Activated CD4-positive, alpha-beta memory T cell treated with anti-CD3 and anti-CD28 coated beads for 36 hours (primary cell): ENCODE measurements around the gene OBP2A. TPM values are rescaled to one million over a fixed set of nuclear protein-coding genes. Genes with fewer than 3 reads are reported as not detected.

ENCODE experiments used
- CTCF ChIA-PET: fragments of 350-600 bp; sonication (Branson Sonifier 250); formaldehyde crosslinking; loops from one replicate; lab custom pipeline; 2021; ENCODE audit warnings: antibody characterized with exemption, inconsistent platforms; lab: Charles Lee
- POLR2A ChIA-PET: fragments of 350-600 bp; sonication (Branson Sonifier 250); formaldehyde crosslinking; loops from one replicate; lab custom pipeline; 2021; ENCODE audit warnings: antibody characterized with exemption; lab: Charles Lee
- DNase-seq: peaks from one replicate; pipeline ENCODE4 v3.0.0-alpha.2; 2020
- H3K27ac Mint-ChIP-seq: one replicate; pipeline ENCODE4 v1.8.0; 2021; ENCODE audit warnings: mixed read lengths
- H3K27me3 Mint-ChIP-seq: one replicate; pipeline ENCODE4 v1.8.0; 2021; ENCODE audit warnings: mixed read lengths
- H3K36me3 Mint-ChIP-seq: one replicate; pipeline ENCODE4 v1.8.0; 2021; ENCODE audit warnings: mixed read lengths
- H3K4me1 Mint-ChIP-seq: one replicate; pipeline ENCODE4 v1.8.0; 2021; ENCODE audit warnings: low read depth, mixed read lengths
- H3K4me3 Mint-ChIP-seq: one replicate; pipeline ENCODE4 v1.8.0; 2021; ENCODE audit warnings: mild to moderate bottlenecking, mixed read lengths
- H3K9me3 Mint-ChIP-seq: one replicate; pipeline ENCODE4 v1.8.0; 2021; ENCODE audit warnings: mixed read lengths
- intact Hi-C: fragments of 100-400 bp; cut with micrococcal nuclease; formaldehyde crosslinking; loops from one replicate; pipeline ENCODE4 v1.15.1; 2023
- total RNA-seq, 2 experiments: library from RNA; stranded (reverse); gene quantifications; one replicate each; pipeline ENCODE4 v1.2.3, GENCODE V29; 2021

The OBP2A gene
- total RNA-seq, 2 experiments from 2014 or later: not detected

DNA sequence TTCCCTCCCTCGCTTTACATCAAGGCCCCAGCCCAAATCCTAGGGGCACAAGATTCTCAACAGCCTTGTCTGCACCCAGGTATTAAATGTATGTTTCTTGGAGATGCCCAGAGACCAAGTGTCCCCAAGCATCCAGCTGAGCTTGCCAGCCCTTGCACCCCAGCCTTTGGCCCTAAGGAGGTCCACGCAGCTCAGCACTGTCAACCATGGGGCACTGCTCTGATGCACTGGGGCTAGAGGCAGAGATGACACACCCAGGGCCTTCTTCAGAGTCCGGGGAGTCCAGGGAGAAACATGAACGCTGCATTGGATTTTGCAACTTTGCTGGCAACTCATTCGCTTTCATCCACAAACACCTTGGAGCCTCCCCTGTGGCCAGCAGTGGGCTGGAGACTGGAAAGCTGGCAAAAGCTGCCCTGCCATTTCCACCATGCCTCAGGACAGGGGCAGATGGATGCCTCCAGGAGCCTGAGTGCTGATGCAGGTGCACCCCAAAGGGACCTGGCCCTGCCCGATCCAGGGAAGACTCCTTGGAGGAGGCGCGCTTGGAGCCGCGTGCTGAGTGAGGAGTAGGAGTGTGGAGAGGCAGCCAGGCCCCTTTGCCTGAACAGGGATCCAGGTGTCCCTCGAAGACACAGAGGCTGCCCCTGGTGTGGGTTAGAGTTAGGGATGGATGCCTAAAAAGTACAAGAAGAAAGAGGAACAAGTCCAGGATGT lies 34.9 kb downstream of the OBP2A start:
- Mint-ChIP-seq H3K9me3 (no peaks in the 10 kb centered on the region), H3K27me3 (no peaks in the 10 kb centered on the region), H3K36me3 (no peaks in the 10 kb centered on the region), H3K4me3 (no peak overlapping the region), H3K27ac (no peak overlapping the region), H3K4me1 (no peaks in the 10 kb centered on the region)
- POLR2A ChIA-PET: no interaction called here
- CTCF ChIA-PET: no interaction called here
- intact Hi-C loops: no loop called here
- no peak for DNase-seq

DNA sequence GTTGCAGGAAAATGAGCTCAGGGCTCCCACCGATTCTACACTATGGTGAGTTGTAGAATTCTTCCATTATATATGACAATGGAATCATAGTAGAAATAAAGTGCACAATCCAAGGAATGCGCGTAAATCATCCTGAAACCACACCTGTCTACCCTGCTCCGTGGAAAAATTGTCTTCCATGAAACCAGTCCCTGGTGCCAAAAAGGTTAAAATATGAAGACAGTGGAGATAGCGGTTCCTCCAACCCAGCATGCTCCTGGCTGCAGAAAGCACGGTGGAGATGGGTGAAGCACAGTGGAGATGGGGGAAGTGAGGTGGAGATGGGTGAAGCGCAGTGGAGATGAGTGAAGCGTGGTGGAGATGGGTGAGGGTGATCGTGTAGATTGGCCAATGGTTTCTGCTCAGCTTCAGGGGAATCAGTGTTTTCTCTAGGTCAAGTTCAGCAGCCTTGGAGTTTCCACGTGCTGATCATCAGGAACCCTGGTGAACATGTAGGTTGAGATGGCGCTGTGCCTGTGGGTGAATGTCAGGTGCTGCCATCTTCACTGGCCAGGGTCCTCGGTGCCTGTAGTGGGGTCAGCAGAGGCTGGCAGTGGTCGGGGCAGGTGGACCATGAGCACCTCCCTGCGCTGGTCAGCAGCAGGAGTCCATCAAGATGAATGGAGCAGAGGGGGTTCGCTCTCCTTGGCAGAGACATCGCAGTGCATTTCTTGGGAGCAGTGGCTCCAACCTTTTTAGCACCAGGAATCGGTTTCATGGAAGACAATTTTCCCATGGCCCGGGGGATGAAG lies 35.9 kb downstream of the OBP2A start:
- intact Hi-C loops: no loop called here
- Mint-ChIP-seq H3K36me3 (no peaks in the 10 kb centered on the region), H3K27me3 (no peaks in the 10 kb centered on the region), H3K4me3 (no peak overlapping the region), H3K4me1 (no peaks in the 10 kb centered on the region), H3K9me3 (no peaks in the 10 kb centered on the region), H3K27ac (no peak overlapping the region)
- ChIA-PET CTCF (no interaction called here), POLR2A (no interaction called here)
- no peak for DNase-seq

DNA sequence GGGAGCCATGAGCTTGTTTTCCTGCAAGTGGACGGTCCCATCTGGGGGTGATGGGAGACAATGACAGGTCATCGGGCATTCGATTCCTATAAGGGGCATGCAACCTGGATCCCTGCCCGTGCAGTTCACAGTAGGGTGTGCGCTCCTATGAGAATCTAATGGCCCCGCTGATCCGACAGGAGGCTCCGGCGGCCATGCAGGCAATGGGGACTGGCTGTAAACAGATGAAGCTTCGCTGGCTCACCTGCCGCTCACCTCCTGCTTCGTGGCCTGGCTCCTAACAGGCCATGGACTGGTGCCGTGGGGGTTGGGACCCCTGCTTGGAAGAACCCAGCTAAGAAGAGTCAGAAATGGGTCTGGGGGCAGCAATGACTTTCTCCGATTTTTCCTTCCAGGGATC lies 36.6 kb downstream of the OBP2A start:
- no peak overlapping the region for H3K4me3 Mint-ChIP-seq
- no peak overlapping the region for H3K27ac Mint-ChIP-seq
- ChIA-PET POLR2A (no interaction called here), CTCF (no interaction called here)
- intact Hi-C loops: no loop called here
- no peaks in the 10 kb centered on the region for H3K27me3 Mint-ChIP-seq
- H3K9me3 Mint-ChIP-seq: no peaks in the 10 kb centered on the region
- no peak for DNase-seq
- H3K36me3 Mint-ChIP-seq: no peaks in the 10 kb centered on the region
- no peaks in the 10 kb centered on the region for H3K4me1 Mint-ChIP-seq

DNA sequence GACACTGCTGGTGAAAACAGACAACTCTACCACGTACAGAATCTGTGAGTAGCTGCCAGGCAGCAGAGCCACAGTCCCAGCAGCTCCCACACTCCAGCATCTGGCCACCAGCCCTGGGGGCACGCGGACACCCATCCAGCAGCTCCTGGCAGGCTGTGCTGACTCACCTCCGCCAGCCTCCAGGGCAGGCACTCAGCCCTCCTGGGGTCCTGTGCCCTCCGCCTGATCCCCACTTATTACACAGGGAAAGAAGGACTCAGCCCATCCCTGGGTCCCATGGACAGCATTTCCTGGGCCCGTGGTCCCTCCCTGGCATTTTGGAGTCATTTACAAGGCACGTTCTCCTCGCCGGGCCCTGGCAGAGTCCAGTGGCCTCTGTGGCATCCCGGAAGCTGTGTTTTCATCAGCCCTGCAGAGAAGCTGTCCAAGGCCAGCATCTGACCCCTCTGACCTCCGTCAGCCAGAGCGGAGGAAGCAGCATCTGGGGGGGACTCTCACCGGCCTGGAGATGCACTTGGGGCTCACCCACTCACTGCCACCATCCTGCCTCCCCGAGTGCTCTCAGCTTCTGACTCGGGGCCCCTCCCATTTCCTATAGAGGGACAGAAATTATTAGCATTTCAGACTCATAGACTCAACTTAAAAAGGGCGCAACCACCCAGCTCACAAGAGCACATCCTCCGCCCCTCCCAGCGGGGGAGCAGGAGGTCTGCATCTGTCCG lies 37.2 kb downstream of the OBP2A start:
- intact Hi-C loops: no loop called here
- Mint-ChIP-seq H3K9me3 (no peaks in the 10 kb centered on the region), H3K36me3 (no peaks in the 10 kb centered on the region), H3K27ac (no peak overlapping the region), H3K27me3 (no peaks in the 10 kb centered on the region), H3K4me3 (no peak overlapping the region), H3K4me1 (no peaks in the 10 kb centered on the region)
- CTCF ChIA-PET: no interaction called here
- POLR2A ChIA-PET: no interaction called here
- DNase-seq: no peak

DNA sequence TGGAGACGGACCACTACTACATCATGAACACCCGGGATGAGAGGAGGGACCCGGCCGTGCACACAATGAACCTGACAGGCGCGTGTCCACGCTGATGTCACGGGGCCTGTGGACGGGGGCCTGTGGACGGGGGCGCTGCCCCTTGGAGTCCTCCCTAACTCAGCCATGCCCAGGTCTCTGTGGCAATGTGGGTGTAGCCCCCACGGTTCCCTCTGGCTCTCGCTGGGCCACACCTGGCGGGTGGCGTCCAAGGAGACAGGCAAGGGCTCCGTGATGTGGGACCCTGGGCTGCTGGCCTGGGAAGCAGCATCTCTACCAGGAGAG lies 37.7 kb downstream of the OBP2A start:
- intact Hi-C loops: no loop called here
- Mint-ChIP-seq H3K4me3 (no peak overlapping the region), H3K36me3 (no peaks in the 10 kb centered on the region), H3K27me3 (no peaks in the 10 kb centered on the region), H3K27ac (no peak overlapping the region), H3K9me3 (no peaks in the 10 kb centered on the region), H3K4me1 (no peaks in the 10 kb centered on the region)
- POLR2A ChIA-PET: no interaction called here
- DNase-seq: no peak
- CTCF ChIA-PET: no interaction called here

DNA sequence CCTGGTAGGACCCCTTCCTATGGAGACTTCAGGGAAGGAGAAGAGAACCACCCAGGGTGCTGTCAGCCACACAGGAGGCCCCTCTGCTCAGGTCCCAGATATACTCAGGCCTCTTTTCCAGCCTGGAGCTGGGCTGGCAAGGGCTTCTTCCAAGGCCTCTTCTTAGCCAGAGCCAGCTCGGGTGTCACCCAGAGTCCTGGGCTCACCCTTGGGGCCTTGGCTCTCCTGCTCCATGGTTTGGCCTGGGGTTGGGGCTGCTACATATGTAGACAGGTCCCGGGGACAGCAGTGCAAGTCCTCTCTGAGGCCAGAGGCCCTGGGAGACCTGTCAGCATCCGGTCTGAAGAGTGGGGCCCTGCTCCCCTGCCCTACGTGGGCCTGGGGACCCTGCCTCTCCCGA lies 38.4 kb downstream of the OBP2A start:
- Mint-ChIP-seq H3K4me3 (no peak overlapping the region), H3K27me3 (no peaks in the 10 kb centered on the region), H3K27ac (no peak overlapping the region), H3K36me3 (no peaks in the 10 kb centered on the region), H3K4me1 (no peaks in the 10 kb centered on the region), H3K9me3 (no peaks in the 10 kb centered on the region)
- intact Hi-C loops: no loop called here
- ChIA-PET CTCF (no interaction called here), POLR2A (no interaction called here)
- no peak for DNase-seq

DNA sequence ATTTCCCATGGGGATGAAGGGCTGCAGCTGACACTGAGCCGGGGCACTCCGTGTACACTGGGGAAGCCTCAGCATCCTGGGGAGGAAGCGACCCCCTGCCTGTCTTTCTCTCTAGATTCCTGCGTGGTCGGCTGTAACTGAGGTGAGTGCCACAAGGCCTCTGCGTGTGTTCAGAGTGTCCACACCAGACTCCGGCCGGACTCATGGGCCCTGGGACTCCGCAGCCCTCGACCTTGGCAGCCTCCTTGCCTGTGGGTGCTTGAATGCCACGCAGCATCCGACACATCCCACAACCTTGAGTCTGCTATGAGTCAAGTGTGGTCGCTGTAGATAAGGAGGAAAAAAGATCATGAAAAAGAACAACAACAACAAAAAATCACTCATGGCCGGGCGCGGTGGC lies 39.0 kb downstream of the OBP2A start:
- Mint-ChIP-seq H3K36me3 (no peaks in the 10 kb centered on the region), H3K4me3 (no peak overlapping the region), H3K9me3 (no peaks in the 10 kb centered on the region), H3K27ac (no peak overlapping the region), H3K27me3 (no peaks in the 10 kb centered on the region), H3K4me1 (no peaks in the 10 kb centered on the region)
- ChIA-PET CTCF (no interaction called here), POLR2A (no interaction called here)
- intact Hi-C loops: no loop called here
- DNase-seq: no peak

DNA sequence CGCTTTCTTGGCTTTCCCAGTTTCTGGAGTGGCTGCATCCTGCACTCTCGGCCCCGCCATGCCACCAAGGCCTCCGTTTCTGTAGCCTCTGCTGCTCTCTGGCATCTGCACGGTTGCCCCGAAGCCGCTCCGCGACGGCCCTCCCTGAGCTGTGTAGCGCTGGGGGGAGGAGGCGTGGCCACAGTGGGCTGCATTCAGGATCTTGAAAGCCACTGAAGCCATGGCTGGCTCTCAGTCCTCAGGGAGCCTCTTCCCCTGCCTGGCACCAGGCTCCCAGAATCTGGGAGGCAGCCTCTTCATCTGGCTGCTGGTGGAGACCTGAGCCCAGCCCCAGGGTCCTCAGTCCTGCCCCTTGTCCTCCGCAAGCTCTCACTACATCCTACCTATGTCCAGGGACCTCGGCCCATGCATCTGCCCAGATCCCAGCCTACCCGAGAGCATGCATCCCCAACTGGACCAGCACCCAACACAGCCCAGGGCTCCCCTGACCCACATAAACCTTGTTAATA lies 40.7 kb downstream of the OBP2A start:
- POLR2A ChIA-PET: no interaction called here
- Mint-ChIP-seq H3K9me3 (no peaks in the 10 kb centered on the region), H3K27me3 (peaks cover 6% of the 10 kb centered on the region), H3K4me1 (no peaks in the 10 kb centered on the region), H3K4me3 (no peak overlapping the region), H3K27ac (no peak overlapping the region), H3K36me3 (no peaks in the 10 kb centered on the region)
- no peak for DNase-seq
- intact Hi-C loops: no loop called here
- CTCF ChIA-PET: interaction anchor here (0.6 kb wide), 1 partner anchor 16 kb away, joined by 4 read pairs; no protein-coding TSS in a partner anchor

DNA sequence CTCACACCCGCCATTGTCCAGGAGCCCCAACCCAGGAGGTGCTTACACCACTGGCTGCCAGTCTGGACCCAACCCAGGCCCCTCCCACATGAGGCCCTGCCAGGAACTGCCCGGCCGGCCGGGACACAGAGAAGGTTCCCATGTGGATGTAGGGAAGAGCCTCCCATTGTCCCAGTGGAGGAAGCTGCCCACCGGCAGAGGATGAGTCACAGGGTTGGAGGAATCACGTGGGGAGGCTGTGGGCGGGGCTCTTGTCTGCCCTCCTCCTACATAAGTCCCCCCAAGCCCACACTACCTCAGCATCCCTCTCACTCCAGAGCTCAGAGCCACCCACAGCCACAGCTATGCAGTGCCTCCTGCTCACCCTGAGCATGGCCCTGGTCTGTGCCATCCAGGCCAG lies 41.7 kb downstream of the OBP2A start:
- POLR2A ChIA-PET: no interaction called here
- no peaks in the 10 kb centered on the region for H3K9me3 Mint-ChIP-seq

DNA sequence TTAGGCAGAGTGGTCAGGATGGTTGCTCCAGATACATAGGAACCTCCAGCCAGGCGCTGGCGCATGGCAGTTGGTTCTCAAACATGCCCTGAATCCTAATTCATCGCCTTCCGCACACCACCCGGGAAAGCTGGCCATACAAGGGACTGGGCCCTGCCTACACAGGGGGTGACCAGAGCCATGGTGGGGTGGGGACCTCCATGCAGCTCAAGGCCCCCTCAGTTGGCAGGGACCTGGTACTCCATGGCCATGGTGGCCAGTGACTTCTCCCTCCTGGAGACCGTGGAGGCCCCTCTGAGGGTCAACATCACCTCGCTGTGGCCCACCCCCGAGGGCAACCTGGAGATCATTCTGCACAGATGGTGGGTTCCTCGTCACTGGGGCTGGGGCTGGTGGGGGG lies 42.4 kb downstream of the OBP2A start:
- no peaks in the 10 kb centered on the region for H3K36me3 Mint-ChIP-seq
- no peaks in the 10 kb centered on the region for H3K4me1 Mint-ChIP-seq
- H3K27ac Mint-ChIP-seq: no peak overlapping the region
- intact Hi-C loops: no loop called here
- ChIA-PET CTCF (no interaction called here), POLR2A (no interaction called here)
- H3K9me3 Mint-ChIP-seq: no peaks in the 10 kb centered on the region
- DNase-seq: no peak
- H3K4me3 Mint-ChIP-seq: no peak overlapping the region
- peaks cover 7% of the 10 kb centered on the region for H3K27me3 Mint-ChIP-seq

More for the DNA sequence above, 41.7 kb downstream of the OBP2A start:
- intact Hi-C loops: no loop called here
- H3K27me3 Mint-ChIP-seq: peaks cover 6% of the 10 kb centered on the region
- no peak for DNase-seq
- no peak overlapping the region for H3K27ac Mint-ChIP-seq
- H3K4me3 Mint-ChIP-seq: no peak overlapping the region
- no peaks in the 10 kb centered on the region for H3K4me1 Mint-ChIP-seq
- H3K36me3 Mint-ChIP-seq: no peaks in the 10 kb centered on the region
- CTCF ChIA-PET: no interaction called here

DNA sequence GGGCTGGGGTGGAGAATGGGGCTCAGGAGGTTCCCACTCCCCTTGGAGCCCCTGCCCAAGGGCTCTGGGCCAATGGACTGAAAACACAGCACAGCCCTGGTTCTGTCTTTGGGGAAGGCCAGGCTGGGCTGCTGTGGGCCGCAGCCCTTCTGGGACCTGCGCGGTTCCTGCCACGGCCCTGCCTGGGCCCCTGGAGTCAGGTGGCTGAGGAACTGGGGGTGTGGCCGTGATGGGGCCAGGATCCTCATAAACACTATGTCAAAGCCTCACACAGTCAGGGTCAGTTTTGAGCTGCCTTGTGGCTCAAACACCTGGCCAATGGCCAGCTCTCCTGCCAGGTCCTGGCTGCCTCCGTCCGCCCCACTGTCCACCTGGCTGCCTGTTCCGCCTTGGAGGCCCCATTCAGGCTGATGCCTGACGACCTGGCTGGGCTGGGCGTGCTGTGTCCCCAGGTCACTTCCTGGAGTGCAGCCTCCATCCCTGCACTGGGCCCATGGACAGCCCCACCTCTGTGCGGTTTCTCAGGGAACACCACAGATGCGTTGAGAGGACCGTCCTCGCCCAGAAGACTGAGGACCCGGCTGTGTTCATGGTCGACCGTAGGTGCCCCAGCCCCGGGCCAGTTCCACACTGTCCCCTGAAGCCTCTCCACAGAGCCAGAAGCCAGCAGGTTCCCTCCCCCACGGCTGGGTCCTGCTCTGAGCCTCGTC lies 43.1 kb downstream of the OBP2A start:
- Mint-ChIP-seq H3K4me1 (no peaks in the 10 kb centered on the region), H3K36me3 (no peaks in the 10 kb centered on the region), H3K4me3 (no peak overlapping the region), H3K9me3 (no peaks in the 10 kb centered on the region), H3K27me3 (peaks cover 8% of the 10 kb centered on the region), H3K27ac (no peak overlapping the region)
- POLR2A ChIA-PET: no interaction called here
- DNase-seq: no peak
- CTCF ChIA-PET: no interaction called here
- intact Hi-C loops: no loop called here
